ENCODE results near the gene RIPOR3. TPM values are rescaled to one million over a fixed set of nuclear protein-coding genes. Genes with fewer than 3 reads are reported as not detected.

Gene RIPOR3
- total RNA-seq, 1 donor from 2014 or later: 15.1 TPM

DNA sequence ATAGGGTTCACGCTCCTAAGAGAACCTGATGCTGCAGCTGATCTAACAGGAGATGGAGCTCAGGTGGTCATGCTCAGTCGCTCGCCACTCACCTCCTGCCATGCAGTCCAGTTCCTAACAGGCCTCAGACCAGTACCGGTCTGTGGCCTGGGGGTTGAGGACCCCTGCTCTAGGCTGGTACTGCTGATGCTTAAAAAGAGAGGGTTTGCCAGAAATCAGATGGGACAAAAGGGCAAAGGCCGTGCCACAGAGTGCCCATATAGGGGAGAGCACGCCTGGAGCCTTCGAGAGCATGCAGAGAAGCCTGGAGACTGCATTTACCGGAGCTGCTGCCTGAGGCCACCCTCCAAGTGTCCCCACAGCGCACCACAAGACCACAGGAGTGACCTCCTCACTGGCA, 105.7 kb downstream of the RIPOR3 start:
- no peak overlapping the region for H3K4me3 ChIP-seq
- no peak for DNase-seq (ENCODE audit: low spot score in 2 of 2)
- H3K9me3 ChIP-seq: no peaks in the 10 kb centered on the region
- TF ChIP-seq, protein P1, sequence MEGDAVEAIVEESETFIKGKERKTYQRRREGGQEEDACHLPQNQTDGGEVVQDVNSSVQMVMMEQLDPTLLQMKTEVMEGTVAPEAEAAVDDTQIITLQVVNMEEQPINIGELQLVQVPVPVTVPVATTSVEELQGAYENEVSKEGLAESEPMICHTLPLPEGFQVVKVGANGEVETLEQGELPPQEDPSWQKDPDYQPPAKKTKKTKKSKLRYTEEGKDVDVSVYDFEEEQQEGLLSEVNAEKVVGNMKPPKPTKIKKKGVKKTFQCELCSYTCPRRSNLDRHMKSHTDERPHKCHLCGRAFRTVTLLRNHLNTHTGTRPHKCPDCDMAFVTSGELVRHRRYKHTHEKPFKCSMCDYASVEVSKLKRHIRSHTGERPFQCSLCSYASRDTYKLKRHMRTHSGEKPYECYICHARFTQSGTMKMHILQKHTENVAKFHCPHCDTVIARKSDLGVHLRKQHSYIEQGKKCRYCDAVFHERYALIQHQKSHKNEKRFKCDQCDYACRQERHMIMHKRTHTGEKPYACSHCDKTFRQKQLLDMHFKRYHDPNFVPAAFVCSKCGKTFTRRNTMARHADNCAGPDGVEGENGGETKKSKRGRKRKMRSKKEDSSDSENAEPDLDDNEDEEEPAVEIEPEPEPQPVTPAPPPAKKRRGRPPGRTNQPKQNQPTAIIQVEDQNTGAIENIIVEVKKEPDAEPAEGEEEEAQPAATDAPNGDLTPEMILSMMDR (IDR thresholded peaks at IDR 0.05): no peak
- peaks cover 53 to 73% of the 10 kb centered on the region in 2 donors for H3K36me3 ChIP-seq
- H3K27ac ChIP-seq: no peak overlapping the region
- H3K27me3 ChIP-seq: no peaks in the 10 kb centered on the region
- intact Hi-C loops (cut with DNase I): no loop called here
- no peaks in the 10 kb centered on the region for H3K4me1 ChIP-seq

DNA sequence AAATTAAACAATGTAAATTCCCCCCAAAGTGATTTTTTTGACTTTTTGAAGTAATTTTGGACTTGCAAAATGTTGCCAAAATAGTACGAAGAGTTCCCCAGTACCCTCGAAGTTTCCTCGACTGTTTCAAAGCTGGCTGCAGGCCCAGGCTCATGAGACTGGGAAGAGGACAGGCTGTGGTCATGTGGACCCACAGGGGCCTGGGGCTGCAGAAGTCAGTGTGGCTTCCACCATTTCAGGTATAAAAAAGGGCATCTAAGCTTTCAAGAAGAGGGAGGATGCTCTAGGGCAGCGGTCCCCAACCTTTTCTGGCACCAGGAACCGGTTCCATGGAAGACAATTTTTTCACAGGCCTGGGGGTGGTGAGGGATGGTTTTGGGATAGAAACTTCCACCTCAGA, 106.1 kb downstream of the RIPOR3 start:
- no peak for DNase-seq (ENCODE audit: low spot score in 2 of 2)
- Histone ChIP-seq H3K4me1 (no peaks in the 10 kb centered on the region), H3K4me3 (no peak overlapping the region), H3K27me3 (no peaks in the 10 kb centered on the region), H3K27ac (no peak overlapping the region), H3K9me3 (no peaks in the 10 kb centered on the region), H3K36me3 (peaks cover 58 to 77% of the 10 kb centered on the region in 2 donors)
- intact Hi-C loops (cut with DNase I): no loop called here
- TF ChIP-seq, protein P1 (IDR thresholded peaks at IDR 0.05): no peak

DNA sequence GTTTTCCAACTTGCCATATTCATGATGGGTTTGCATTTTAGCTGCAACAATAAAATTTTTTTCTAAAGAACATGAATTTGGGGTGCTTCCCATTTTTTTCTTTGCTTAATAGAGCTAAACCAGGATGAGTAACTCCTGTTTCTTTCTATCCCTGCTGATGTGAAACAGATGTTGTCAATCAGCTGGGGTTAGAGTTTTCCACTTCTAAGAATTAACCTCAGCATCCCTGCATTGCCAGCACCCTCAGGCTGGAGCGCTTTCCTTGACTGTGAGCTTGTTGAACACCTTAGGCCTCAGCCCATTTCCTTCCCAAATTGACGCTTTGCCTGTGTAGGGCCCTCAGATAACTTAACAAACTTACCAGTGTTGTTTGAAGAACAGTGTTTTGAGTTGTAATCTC, 106.7 kb downstream of the RIPOR3 start:
- intact Hi-C loops (cut with DNase I): no loop called here
- TF ChIP-seq, protein P1 (IDR thresholded peaks at IDR 0.05): no peak
- H3K27me3 ChIP-seq: no peaks in the 10 kb centered on the region
- no peak overlapping the region for H3K27ac ChIP-seq
- no peaks in the 10 kb centered on the region for H3K4me1 ChIP-seq
- no peaks in the 10 kb centered on the region for H3K9me3 ChIP-seq
- no peak for DNase-seq (ENCODE audit: low spot score in 2 of 2)
- H3K4me3 ChIP-seq: no peak overlapping the region
- peaks cover 59 to 82% of the 10 kb centered on the region in 2 donors for H3K36me3 ChIP-seq

DNA sequence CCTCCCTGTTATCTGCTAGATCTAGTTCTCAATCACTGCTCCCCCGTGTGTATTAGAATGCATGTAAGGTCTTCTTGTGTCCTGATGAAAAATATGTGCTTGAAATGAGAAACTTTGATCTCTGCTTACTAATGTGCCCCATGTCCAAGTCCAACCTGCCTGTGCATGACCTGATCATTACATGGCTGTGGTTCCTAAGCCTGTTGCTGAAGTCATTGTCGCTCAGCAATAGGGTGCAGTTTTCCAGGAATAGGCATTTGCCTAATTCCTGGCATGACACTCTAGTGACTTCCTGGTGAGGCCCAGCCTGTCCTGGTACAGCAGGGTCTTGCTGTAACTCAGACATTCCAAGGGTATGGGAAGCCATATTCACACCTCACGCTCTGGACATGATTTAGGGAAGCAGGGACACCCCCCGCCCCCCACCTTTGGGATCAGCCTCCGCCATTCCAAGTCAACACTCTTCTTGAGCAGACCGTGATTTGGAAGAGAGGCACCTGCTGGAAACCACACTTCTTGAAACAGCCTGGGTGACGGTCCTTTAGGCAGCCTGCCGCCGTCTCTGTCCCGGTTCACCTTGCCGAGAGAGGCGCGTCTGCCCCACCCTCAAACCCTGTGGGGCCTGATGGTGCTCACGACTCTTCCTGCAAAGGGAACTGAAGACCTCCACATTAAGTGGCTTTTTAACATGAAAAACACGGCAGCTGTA, 107.7 kb downstream of the RIPOR3 start:
- peaks cover 70 to 92% of the 10 kb centered on the region in 2 donors for H3K36me3 ChIP-seq
- intact Hi-C loops (cut with DNase I): no loop called here
- no peak overlapping the region for H3K4me3 ChIP-seq
- no peaks in the 10 kb centered on the region for H3K9me3 ChIP-seq
- H3K27ac ChIP-seq: no peak overlapping the region
- DNase-seq (ENCODE audit: low spot score in 2 of 2): no peak
- no peaks in the 10 kb centered on the region for H3K4me1 ChIP-seq
- TF ChIP-seq, protein P1 (IDR thresholded peaks at IDR 0.05): no peak
- no peaks in the 10 kb centered on the region for H3K27me3 ChIP-seq

DNA sequence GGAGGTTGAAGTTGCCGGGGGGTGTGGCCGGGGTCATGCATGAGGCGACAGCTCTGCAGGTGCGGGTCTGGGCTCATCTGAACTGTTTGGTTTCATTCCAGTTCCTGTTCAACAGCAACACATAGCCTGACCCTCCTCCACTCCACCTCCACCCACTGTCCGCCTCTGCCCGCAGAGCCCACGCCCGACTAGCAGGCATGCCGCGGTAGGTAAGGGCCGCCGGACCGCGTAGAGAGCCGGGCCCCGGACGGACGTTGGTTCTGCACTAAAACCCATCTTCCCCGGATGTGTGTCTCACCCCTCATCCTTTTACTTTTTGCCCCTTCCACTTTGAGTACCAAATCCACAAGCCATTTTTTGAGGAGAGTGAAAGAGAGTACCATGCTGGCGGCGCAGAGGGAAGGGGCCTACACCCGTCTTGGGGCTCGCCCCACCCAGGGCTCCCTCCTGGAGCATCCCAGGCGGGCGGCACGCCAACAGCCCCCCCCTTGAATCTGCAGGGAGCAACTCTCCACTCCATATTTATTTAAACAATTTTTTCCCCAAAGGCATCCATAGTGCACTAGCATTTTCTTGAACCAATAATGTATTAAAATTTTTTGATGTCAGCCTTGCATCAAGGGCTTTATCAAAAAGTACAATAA, 108.6 kb downstream of the RIPOR3 start:
- H3K27ac ChIP-seq: no peak overlapping the region

More for the DNA sequence above, 108.6 kb downstream of the RIPOR3 start:
- no peaks in the 10 kb centered on the region for H3K27me3 ChIP-seq
- DNase-seq (ENCODE audit: low spot score in 2 of 2): no peak
- TF ChIP-seq, protein P1 (IDR thresholded peaks at IDR 0.05): no peak
- H3K4me1 ChIP-seq: no peaks in the 10 kb centered on the region
- peaks cover 77 to 99% of the 10 kb centered on the region in 2 donors for H3K36me3 ChIP-seq
- intact Hi-C loops (cut with DNase I): no loop called here
- H3K4me3 ChIP-seq: no peak overlapping the region
- no peaks in the 10 kb centered on the region for H3K9me3 ChIP-seq
